HepG2 (cell line): ENCODE data around the gene OR2AT4. TPM values are rescaled to one million over a fixed set of nuclear protein-coding genes. Genes with fewer than 3 reads are reported as not detected.

Source experiments
- ZNF703 ChIP-seq: sonication (generic); formaldehyde crosslinking; IDR thresholded peaks from 2 replicates; pipeline ENCODE4 v1.5.1; 2020; ENCODE audit warnings: missing genetic modification reagents, mild to moderate bottlenecking, moderate library complexity, borderline replicate concordance
- polyA plus RNA-seq, 8 experiments: library from polyadenylated mRNA; depleted of rRNA in 3 of 8; stranded (reverse) in 7 of 8; unstranded in 1 of 8; fragments of >200 nt; fragmentation: Illumina TruSeq in 4 of 8; extraction: Trizol in 4 of 8; gene quantifications; 2 replicates each; pipeline versions ENCODE4 v1.2.1 to v1.2.3, GENCODE V29; 2011 to 2016; ENCODE audit warnings: low read depth in 4 of 8, missing spikeins in 1 of 8, mixed read lengths in 1 of 8; ENCODE audit not compliant: insufficient read depth in 1 of 8
- total RNA-seq, 5 experiments: library from RNA; depleted of rRNA; stranded (reverse); fragments of >200 nt; fragmentation: Illumina TruSeq; extraction: Trizol; gene quantifications; 2 replicates each; pipeline ENCODE4 v1.2.3, GENCODE V29; 2016; ENCODE audit warnings: low read depth in 1 of 5
- TF ChIP-seq, protein P1 (sequence below): sonication (generic); formaldehyde crosslinking; IDR thresholded peaks from 2 replicates; pipeline ENCODE4 v1.4.0; 2020; ENCODE audit warnings: missing genetic modification reagents
- TF ChIP-seq, protein P2 (sequence below): sonication (generic); formaldehyde crosslinking; IDR thresholded peaks from 2 replicates; pipeline ENCODE4 v1.9.0; 2021; ENCODE audit warnings: mild to moderate bottlenecking, missing genetic modification reagents
- TF ChIP-seq, protein P3 (sequence below): sonication (generic); formaldehyde crosslinking; IDR thresholded peaks from 2 replicates; pipeline ENCODE4 v1.4.0; 2020; ENCODE audit warnings: mild to moderate bottlenecking, missing genetic modification reagents

Gene OR2AT4
- total and polyA plus RNA-seq, 2 of the 13 experiments (the other 11 are each of a cell fraction or from before 2014, with no cell fraction given) = not detected

DNA sequence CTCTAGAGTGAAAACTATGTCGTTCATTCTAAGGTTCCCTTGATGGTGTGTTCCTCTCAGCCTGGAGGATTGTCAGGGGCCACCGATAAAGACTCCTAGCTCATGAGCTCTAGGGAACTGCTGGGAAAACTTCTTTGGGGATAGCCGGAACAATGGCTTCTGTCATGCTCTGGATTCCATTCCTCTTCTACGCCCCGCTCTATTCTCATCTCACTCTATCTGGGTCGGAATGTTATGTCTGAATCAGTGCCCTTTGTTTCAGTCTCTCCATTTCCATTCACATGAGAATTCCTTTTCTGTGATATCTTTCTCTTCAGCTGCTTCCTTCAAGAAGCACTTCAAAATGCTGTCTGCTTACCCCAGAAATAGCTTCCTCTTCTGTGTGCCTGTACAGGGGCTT is 37.3 kb upstream of the OR2AT4 start (continued):
- TF ChIP-seq, protein P1, sequence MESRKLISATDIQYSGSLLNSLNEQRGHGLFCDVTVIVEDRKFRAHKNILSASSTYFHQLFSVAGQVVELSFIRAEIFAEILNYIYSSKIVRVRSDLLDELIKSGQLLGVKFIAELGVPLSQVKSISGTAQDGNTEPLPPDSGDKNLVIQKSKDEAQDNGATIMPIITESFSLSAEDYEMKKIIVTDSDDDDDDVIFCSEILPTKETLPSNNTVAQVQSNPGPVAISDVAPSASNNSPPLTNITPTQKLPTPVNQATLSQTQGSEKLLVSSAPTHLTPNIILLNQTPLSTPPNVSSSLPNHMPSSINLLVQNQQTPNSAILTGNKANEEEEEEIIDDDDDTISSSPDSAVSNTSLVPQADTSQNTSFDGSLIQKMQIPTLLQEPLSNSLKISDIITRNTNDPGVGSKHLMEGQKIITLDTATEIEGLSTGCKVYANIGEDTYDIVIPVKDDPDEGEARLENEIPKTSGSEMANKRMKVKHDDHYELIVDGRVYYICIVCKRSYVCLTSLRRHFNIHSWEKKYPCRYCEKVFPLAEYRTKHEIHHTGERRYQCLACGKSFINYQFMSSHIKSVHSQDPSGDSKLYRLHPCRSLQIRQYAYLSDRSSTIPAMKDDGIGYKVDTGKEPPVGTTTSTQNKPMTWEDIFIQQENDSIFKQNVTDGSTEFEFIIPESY (CRISPR knock-in tag) = no peak
- no peak for TF ChIP-seq ZNF703
- TF ChIP-seq, protein P2, sequence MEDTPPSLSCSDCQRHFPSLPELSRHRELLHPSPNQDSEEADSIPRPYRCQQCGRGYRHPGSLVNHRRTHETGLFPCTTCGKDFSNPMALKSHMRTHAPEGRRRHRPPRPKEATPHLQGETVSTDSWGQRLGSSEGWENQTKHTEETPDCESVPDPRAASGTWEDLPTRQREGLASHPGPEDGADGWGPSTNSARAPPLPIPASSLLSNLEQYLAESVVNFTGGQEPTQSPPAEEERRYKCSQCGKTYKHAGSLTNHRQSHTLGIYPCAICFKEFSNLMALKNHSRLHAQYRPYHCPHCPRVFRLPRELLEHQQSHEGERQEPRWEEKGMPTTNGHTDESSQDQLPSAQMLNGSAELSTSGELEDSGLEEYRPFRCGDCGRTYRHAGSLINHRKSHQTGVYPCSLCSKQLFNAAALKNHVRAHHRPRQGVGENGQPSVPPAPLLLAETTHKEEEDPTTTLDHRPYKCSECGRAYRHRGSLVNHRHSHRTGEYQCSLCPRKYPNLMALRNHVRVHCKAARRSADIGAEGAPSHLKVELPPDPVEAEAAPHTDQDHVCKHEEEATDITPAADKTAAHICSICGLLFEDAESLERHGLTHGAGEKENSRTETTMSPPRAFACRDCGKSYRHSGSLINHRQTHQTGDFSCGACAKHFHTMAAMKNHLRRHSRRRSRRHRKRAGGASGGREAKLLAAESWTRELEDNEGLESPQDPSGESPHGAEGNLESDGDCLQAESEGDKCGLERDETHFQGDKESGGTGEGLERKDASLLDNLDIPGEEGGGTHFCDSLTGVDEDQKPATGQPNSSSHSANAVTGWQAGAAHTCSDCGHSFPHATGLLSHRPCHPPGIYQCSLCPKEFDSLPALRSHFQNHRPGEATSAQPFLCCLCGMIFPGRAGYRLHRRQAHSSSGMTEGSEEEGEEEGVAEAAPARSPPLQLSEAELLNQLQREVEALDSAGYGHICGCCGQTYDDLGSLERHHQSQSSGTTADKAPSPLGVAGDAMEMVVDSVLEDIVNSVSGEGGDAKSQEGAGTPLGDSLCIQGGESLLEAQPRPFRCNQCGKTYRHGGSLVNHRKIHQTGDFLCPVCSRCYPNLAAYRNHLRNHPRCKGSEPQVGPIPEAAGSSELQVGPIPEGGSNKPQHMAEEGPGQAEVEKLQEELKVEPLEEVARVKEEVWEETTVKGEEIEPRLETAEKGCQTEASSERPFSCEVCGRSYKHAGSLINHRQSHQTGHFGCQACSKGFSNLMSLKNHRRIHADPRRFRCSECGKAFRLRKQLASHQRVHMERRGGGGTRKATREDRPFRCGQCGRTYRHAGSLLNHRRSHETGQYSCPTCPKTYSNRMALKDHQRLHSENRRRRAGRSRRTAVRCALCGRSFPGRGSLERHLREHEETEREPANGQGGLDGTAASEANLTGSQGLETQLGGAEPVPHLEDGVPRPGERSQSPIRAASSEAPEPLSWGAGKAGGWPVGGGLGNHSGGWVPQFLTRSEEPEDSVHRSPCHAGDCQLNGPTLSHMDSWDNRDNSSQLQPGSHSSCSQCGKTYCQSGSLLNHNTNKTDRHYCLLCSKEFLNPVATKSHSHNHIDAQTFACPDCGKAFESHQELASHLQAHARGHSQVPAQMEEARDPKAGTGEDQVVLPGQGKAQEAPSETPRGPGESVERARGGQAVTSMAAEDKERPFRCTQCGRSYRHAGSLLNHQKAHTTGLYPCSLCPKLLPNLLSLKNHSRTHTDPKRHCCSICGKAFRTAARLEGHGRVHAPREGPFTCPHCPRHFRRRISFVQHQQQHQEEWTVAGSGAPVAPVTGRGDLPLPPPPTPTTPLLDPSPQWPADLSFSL (CRISPR knock-in tag) = no peak
- TF ChIP-seq, protein P3, sequence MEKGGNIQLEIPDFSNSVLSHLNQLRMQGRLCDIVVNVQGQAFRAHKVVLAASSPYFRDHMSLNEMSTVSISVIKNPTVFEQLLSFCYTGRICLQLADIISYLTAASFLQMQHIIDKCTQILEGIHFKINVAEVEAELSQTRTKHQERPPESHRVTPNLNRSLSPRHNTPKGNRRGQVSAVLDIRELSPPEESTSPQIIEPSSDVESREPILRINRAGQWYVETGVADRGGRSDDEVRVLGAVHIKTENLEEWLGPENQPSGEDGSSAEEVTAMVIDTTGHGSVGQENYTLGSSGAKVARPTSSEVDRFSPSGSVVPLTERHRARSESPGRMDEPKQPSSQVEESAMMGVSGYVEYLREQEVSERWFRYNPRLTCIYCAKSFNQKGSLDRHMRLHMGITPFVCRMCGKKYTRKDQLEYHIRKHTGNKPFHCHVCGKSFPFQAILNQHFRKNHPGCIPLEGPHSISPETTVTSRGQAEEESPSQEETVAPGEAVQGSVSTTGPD (CRISPR knock-in tag) = no peak
- TF ChIP-seq, all 625 proteins: peak for 0
